H1 (cell line): ENCODE results near the gene NECAP2. TPM values are rescaled to one million over a fixed set of nuclear protein-coding genes. Genes with fewer than 3 reads are reported as not detected.

Source experiments
- CTCF ChIA-PET: fragments of 300-600 bp; sonication (Branson Sonifier 250); formaldehyde crosslinking; loops from one replicate; lab custom pipeline; 2021; ENCODE audit not compliant: partially characterized antibody; lab: Charles Lee
- POLR2A ChIA-PET: fragments of 300-600 bp; sonication (Branson Sonifier 250); formaldehyde crosslinking; loops from one replicate; lab custom pipeline; 2021; ENCODE audit warnings: inconsistent platforms; ENCODE audit not compliant: partially characterized antibody; lab: Charles Lee
- DNase-seq, 2 experiments: peaks; one replicate each; pipeline versions ENCODE4 v3.0.0 to v3.0.0-alpha.2; 2010 to 2022; ENCODE audit warnings: low spot score in 2 of 2, low read depth in 1 of 2, mixed read lengths in 1 of 2
- FAIRE-seq: peaks from 2 replicates; lab custom pipeline; 2011; peaks lifted over from hg19 to GRCh38; lab: Jason Lieb, UNC
- H2AFZ ChIP-seq: 2 replicates; pipeline ENCODE4 v1.8.1; 2012; ENCODE audit warnings: low read length, inconsistent platforms
- H2AK5ac ChIP-seq: 2 replicates; pipeline ENCODE4 v1.6.1; 2013; ENCODE audit warnings: low read depth, low read length
- H2BK120ac ChIP-seq: replicated peaks from 2 replicates; pipeline ENCODE3; 2013; ENCODE audit warnings: low read depth, low read length, inconsistent platforms
- H2BK12ac ChIP-seq: 2 replicates; pipeline ENCODE4 v1.6.1; 2013; ENCODE audit warnings: low read depth, low read length
- H2BK15ac ChIP-seq: 2 replicates; pipeline ENCODE4 v1.6.1; 2013; ENCODE audit warnings: low read length
- H2BK20ac ChIP-seq: 2 replicates; pipeline ENCODE4 v1.6.1; 2013; ENCODE audit warnings: low read length
- H2BK5ac ChIP-seq: 2 replicates; pipeline ENCODE4 v1.6.1; 2013; ENCODE audit warnings: low read depth, low read length
- H3K14ac ChIP-seq: 2 replicates; pipeline ENCODE4 v1.6.1; 2013; ENCODE audit warnings: inconsistent platforms; ENCODE audit not compliant: insufficient read length
- H3K18ac ChIP-seq: 2 replicates; pipeline ENCODE4 v1.6.1; 2013; ENCODE audit warnings: low read length; ENCODE audit errors: extremely low read depth
- H3K23ac ChIP-seq: 2 replicates; pipeline ENCODE4 v1.6.1; 2013; ENCODE audit warnings: inconsistent platforms; ENCODE audit not compliant: insufficient read length
- H3K23me2 ChIP-seq: 2 replicates; pipeline ENCODE4 v1.6.1; 2013; ENCODE audit warnings: low read depth, low read length
- H3K27ac ChIP-seq: 2 replicates; pipeline ENCODE4 v1.6.1; 2011; ENCODE audit warnings: low read depth, low read length, inconsistent platforms
- H3K27me3 ChIP-seq, 4 experiments: replicated peaks in 1 of 4; 1 replicate in 1 of 4; 2 replicates in 3 of 4; pipeline versions ENCODE4 v1.6.1 to v1.8.1; 2011 to 2013; ENCODE audit warnings: low read length in 3 of 4, mild to moderate bottlenecking in 3 of 4, inconsistent platforms in 2 of 4, mixed read lengths in 2 of 4, moderate library complexity in 1 of 4; ENCODE audit not compliant: control insufficient read depth in 3 of 4, insufficient read depth in 3 of 4; ENCODE audit errors: extremely low read depth in 1 of 4
- H3K36me3 ChIP-seq, 4 experiments: 2 replicates each; pipeline versions ENCODE4 v1.6.1 to v1.8.1; 2011 to 2013; ENCODE audit warnings: mild to moderate bottlenecking in 4 of 4, low read length in 3 of 4, moderate library complexity in 2 of 4, control low read depth in 1 of 4, inconsistent platforms in 1 of 4; ENCODE audit not compliant: insufficient read depth in 4 of 4, control insufficient read depth in 2 of 4
- H3K4ac ChIP-seq: replicated peaks from 2 replicates; pipeline ENCODE3; 2013; ENCODE audit warnings: low read length, low read depth, mixed read lengths, inconsistent platforms; ENCODE audit not compliant: insufficient read length
- H3K4me1 ChIP-seq, 4 experiments: replicated peaks in 1 of 4; 1 replicate in 1 of 4; 2 replicates in 3 of 4; pipeline versions ENCODE4 v1.6.1 to v1.8.1; 2011 to 2013; ENCODE audit warnings: low read length in 3 of 4, inconsistent platforms in 2 of 4, mixed read lengths in 1 of 4; ENCODE audit not compliant: insufficient read depth in 4 of 4, control insufficient read depth in 3 of 4
- H3K4me2 ChIP-seq, 2 experiments: 2 replicates each; pipeline versions ENCODE4 v1.6.1 to v1.8.1; 2011 to 2013; ENCODE audit warnings: low read depth in 2 of 2, low read length in 2 of 2, control low read depth in 1 of 2, inconsistent platforms in 1 of 2, mild to moderate bottlenecking in 1 of 2; ENCODE audit not compliant: insufficient read depth in 1 of 2
- H3K4me3 ChIP-seq, 4 experiments: fragments of 200-600, 300-600 bp in 1 of 4; sonication (generic), shearing (Covaris generic), sonication (Bioruptor Twin) in 1 of 4; 2 replicates each; pipeline versions ENCODE4 v1.5.1 to v1.8.1; 2011 to 2016; ENCODE audit warnings: low read length in 4 of 4, low read depth in 3 of 4, control low read depth in 2 of 4, inconsistent platforms in 2 of 4, mild to moderate bottlenecking in 2 of 4, mixed read lengths in 1 of 4, moderate library complexity in 1 of 4; ENCODE audit not compliant: insufficient read depth in 2 of 4; ENCODE audit errors: extremely low read depth in 1 of 4
- H3K56ac ChIP-seq: replicated peaks from 2 replicates; pipeline ENCODE3; 2013; ENCODE audit warnings: low read depth, mild to moderate bottlenecking, mixed read lengths, low read length, inconsistent platforms; ENCODE audit not compliant: insufficient read length
- H3K79me1 ChIP-seq: 2 replicates; pipeline ENCODE4 v1.6.1; 2013; ENCODE audit warnings: low read depth, low read length, control low read depth
- H3K79me2 ChIP-seq, 2 experiments: 2 replicates each; pipeline versions ENCODE4 v1.6.1 to v1.8.1; 2012 to 2013; ENCODE audit warnings: low read length in 2 of 2, mild to moderate bottlenecking in 2 of 2, inconsistent platforms in 1 of 2; ENCODE audit not compliant: insufficient read depth in 2 of 2, control insufficient read depth in 1 of 2
- H3K9ac ChIP-seq, 4 experiments: replicated peaks in 1 of 4; 1 replicate in 1 of 4; 2 replicates in 3 of 4; pipeline versions ENCODE4 v1.6.1 to v1.8.1; 2011 to 2013; ENCODE audit warnings: low read depth in 3 of 4, low read length in 3 of 4, control low read depth in 2 of 4, mild to moderate bottlenecking in 2 of 4, moderate library complexity in 2 of 4, inconsistent platforms in 1 of 4; ENCODE audit errors: extremely low read depth in 1 of 4
- H3K9me3 ChIP-seq, 2 experiments: 2 replicates each; pipeline versions ENCODE4 v1.6.1 to v1.8.1; 2012 to 2013; ENCODE audit warnings: mild to moderate bottlenecking in 2 of 2, moderate library complexity in 2 of 2, control low read depth in 1 of 2, inconsistent platforms in 1 of 2, low read depth in 1 of 2, low read length in 1 of 2, mixed read lengths in 1 of 2; ENCODE audit not compliant: insufficient read depth in 2 of 2
- H4K20me1 ChIP-seq, 2 experiments: replicated peaks in 1 of 2; 2 replicates each; pipeline versions ENCODE3 to v1.8.1; 2011 to 2013; ENCODE audit warnings: inconsistent platforms in 2 of 2, low read length in 2 of 2, mild to moderate bottlenecking in 1 of 2; ENCODE audit not compliant: insufficient read depth in 2 of 2, control insufficient read depth in 1 of 2
- H4K5ac ChIP-seq: 2 replicates; pipeline ENCODE4 v1.6.1; 2013; ENCODE audit warnings: low read length, low read depth, mixed read lengths, inconsistent platforms; ENCODE audit not compliant: insufficient read length
- H4K8ac ChIP-seq: 2 replicates; pipeline ENCODE4 v1.8.0; 2013; ENCODE audit warnings: mild to moderate bottlenecking, moderate library complexity, low read length, inconsistent platforms; ENCODE audit not compliant: insufficient read depth; ENCODE audit errors: extremely low read depth
- H4K91ac ChIP-seq: replicated peaks from 2 replicates; pipeline ENCODE3; 2013; ENCODE audit warnings: low read length, mixed read lengths, inconsistent platforms; ENCODE audit not compliant: insufficient read length
- SP1 ChIP-seq: IDR thresholded peaks from 2 replicates; pipeline ENCODE4 v1.6.1; 2011; ENCODE audit warnings: low read depth, low read length
- WGBS, 2 experiments: shearing (Covaris generic) in 1 of 2; methylation state at CpG; one replicate each; pipeline versions ENCODE4 v1.1.6 to v1.1.7; 2013 to 2015; ENCODE audit warnings: low lambda C conversion rate in 2 of 2, mixed read lengths in 2 of 2, inconsistent platforms in 1 of 2, low coverage in 1 of 2, missing lambda C conversion rate in 1 of 2; ENCODE audit not compliant: insufficient replicate concordance in 2 of 2, insufficient coverage in 1 of 2, insufficient read length in 1 of 2; ENCODE audit errors: extremely low coverage in 1 of 2, missing lambda C conversion rate in 1 of 2; 5-methylcytosine and 5-hydroxymethylcytosine counted together
- polyA plus RNA-seq, 7 experiments: library from polyadenylated mRNA; depleted of rRNA in 3 of 7; stranded (reverse) in 5 of 7; unstranded in 2 of 7; fragments of >200 nt in 5 of 7; fragments of 200-250 nt in 2 of 7; gene quantifications; 1 replicate in 5 of 7; 2 replicates in 1 of 7; 4 replicates in 1 of 7; pipeline versions ENCODE4 v1.2.1 to v1.2.3, GENCODE V29; 2011 to 2013; ENCODE audit warnings: missing spikeins in 2 of 7, mixed read lengths in 2 of 7
- total RNA-seq: library from RNA; stranded (reverse); fragmentation: NEBNext Ultra II Directional; extraction: Animal tissue kit (Norgen Biotek cat#: 25700); gene quantifications from 2 replicates; pipeline ENCODE4 v1.2.1, GENCODE V29; 2021

NECAP2 gene
- total and polyA plus RNA-seq, 2 of the 8 experiments (the other 6 are each of a cell fraction or from before 2014, with no cell fraction given), result 24.4 to 29.7 TPM

DNA sequence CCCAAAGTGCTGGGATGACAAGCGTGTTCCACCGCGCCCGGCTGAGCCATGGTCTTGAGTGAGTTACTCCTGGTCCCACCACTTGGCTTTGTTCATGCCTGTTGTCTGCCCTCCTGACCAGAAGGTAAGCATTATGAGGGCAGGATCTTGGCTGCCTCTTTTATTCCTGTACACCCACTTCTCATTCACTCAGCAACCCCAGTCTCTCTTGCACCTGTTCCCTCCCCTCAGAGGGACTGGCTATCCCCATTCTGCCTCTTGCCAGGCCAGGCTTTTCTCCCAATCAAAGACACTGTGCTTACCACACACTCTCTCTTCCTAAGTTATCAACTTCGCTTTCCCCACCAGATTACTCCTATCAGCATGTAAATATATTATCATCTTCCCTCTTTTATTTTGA, 29.7 kb upstream of the NECAP2 start:
- no peak overlapping the region for H4K91ac ChIP-seq
- no peak overlapping the region for H3K56ac ChIP-seq
- no peak overlapping the region for H3K4me3 ChIP-seq
- ChIA-PET CTCF (no interaction called here), POLR2A (no interaction called here)
- H2BK15ac ChIP-seq, result no peak overlapping the region
- no peak overlapping the region for H2AFZ ChIP-seq
- H4K8ac ChIP-seq, result no peak overlapping the region
- WGBS, 2 experiments, result 98% methylated on average over 5 of the region's 5 CpGs; no CpG with 5 or more reads in 1 of the 2 experiments
- no peak for TF ChIP-seq SP1
- H3K9me3 ChIP-seq, result no peaks in the 10 kb centered on the region
- no peak overlapping the region for H2BK5ac ChIP-seq
- no peaks in the 10 kb centered on the region; a peak in 1 of 7 replicates for H3K27me3 ChIP-seq
- H2BK12ac ChIP-seq, result no peak overlapping the region
- no peak for DNase-seq
- no peak overlapping the region for H3K14ac ChIP-seq
- H3K18ac ChIP-seq, result no peak overlapping the region
- no peak overlapping the region for H3K4ac ChIP-seq
- no peaks in the 10 kb centered on the region for H3K79me1 ChIP-seq
- no peak overlapping the region for H3K9ac ChIP-seq
- H3K36me3 ChIP-seq, result no peaks in the 10 kb centered on the region
- no peaks in the 10 kb centered on the region for H4K20me1 ChIP-seq
- H3K4me1 ChIP-seq, result peaks cover 0 to 2% (median 0%) of the 10 kb centered on the region in 4 experiments; a peak in 1 of 7 replicates
- no peak overlapping the region for H2AK5ac ChIP-seq
- no peaks in the 10 kb centered on the region for H3K79me2 ChIP-seq
- H3K4me2 ChIP-seq, result no peak overlapping the region
- no peak overlapping the region for H2BK120ac ChIP-seq
- H3K23ac ChIP-seq, result no peak overlapping the region
- H2BK20ac ChIP-seq, result no peak overlapping the region
- H3K23me2 ChIP-seq, result no peaks in the 10 kb centered on the region
- no peak overlapping the region for H4K5ac ChIP-seq
- no peak overlapping the region for H3K27ac ChIP-seq
- no peak for FAIRE-seq
